D721Med (cell line): Measurements from ENCODE around the gene KCNIP4.

Experiments
- DNase-seq: peaks from one replicate; pipeline ENCODE4 v3.0.0; 2011; ENCODE audit warnings: low spot score; ENCODE audit not compliant: insufficient read length
- FAIRE-seq: peaks from 2 replicates; lab custom pipeline; 2011; peaks lifted over from hg19 to GRCh38; lab: Jason Lieb, UNC
- CTCF ChIP-seq: IDR thresholded peaks from 2 replicates; pipeline ENCODE4 v1.5.1; 2012; ENCODE audit warnings: mild to moderate bottlenecking, control low read depth; ENCODE audit not compliant: insufficient read depth; ENCODE audit errors: missing control alignments

The KCNIP4 gene

GRCh38 chr4:21628916-21629610, 319.5 kb downstream of the KCNIP4 start:
- FAIRE-seq = no peak

GRCh38 chr4:21628116-21628670, 320.4 kb downstream of the KCNIP4 start:
- no peak for TF ChIP-seq CTCF
- DNase-seq = no peak
- FAIRE-seq = no peak

More at GRCh38 chr4:21628916-21629610, 319.5 kb downstream of the KCNIP4 start:
- no peak for DNase-seq
- TF ChIP-seq CTCF = no peak

GRCh38 chr4:21625447-21625846, 323.1 kb downstream of the KCNIP4 start:
- DNase-seq (no peak), FAIRE-seq (peak; percentile 38)
- TF ChIP-seq CTCF = no peak

- no peak for FAIRE-seq
- no peak for TF ChIP-seq CTCF
- DNase-seq = no peak
Observed at GRCh38 chr4:21605006-21605405, 343.6 kb downstream of the KCNIP4 start.

GRCh38 chr4:21596521-21596920, 352.1 kb downstream of the KCNIP4 start:
- TF ChIP-seq CTCF = no peak
- FAIRE-seq (no peak), DNase-seq (no peak)

- DNase-seq (no peak), FAIRE-seq (no peak)
- no peak for TF ChIP-seq CTCF
Observed at GRCh38 chr4:21593671-21594001, 354.9 kb downstream of the KCNIP4 start.

GRCh38 chr4:21592970-21593670, 355.5 kb downstream of the KCNIP4 start:
- no peak for TF ChIP-seq CTCF
- DNase-seq (no peak), FAIRE-seq (no peak)
